ENCODE measurements around the gene HNRNPF.

- TF ChIP-seq CTCF (IDR thresholded peaks at IDR 0.05) (no peak), EP300 (IDR thresholded peaks at IDR 0.05) (no peak)
Observed at GRCh38 chr10:43380610-43381222, 28.3 kb downstream of the HNRNPF start.
